HG02642 (cell line): ENCODE results near the gene SMG6.

Source experiments
- ATAC-seq: cut with Tn5 transposase; IDR thresholded peaks from one replicate; pipeline ENCODE4 v1.9.1; 2021; ENCODE audit warnings: mild to moderate bottlenecking; ENCODE audit not compliant: unreplicated experiment, poor library complexity

The SMG6 gene

GRCh38 chr17:2122641-2123302, 180.8 kb downstream of the SMG6 start:
- ATAC-seq = no peak

GRCh38 chr17:2120586-2121335, 182.8 kb downstream of the SMG6 start:
- no peak for ATAC-seq

GRCh38 chr17:2113279-2113622, 190.3 kb downstream of the SMG6 start:
- no peak for ATAC-seq

- ATAC-seq = no peak
Observed at GRCh38 chr17:2111691-2112090, 191.9 kb downstream of the SMG6 start.

GRCh38 chr17:2110436-2110835, 193.1 kb downstream of the SMG6 start:
- ATAC-seq = no peak

GRCh38 chr17:2108170-2108569, 195.4 kb downstream of the SMG6 start:
- ATAC-seq = no peak

GRCh38 chr17:2107506-2107905, 196.1 kb downstream of the SMG6 start:
- no peak for ATAC-seq

GRCh38 chr17:2107050-2107449, 196.5 kb downstream of the SMG6 start:
- ATAC-seq = no peak

GRCh38 chr17:2106308-2106955, 197.2 kb downstream of the SMG6 start:
- no peak for ATAC-seq

- no peak for ATAC-seq
Observed at GRCh38 chr17:2105663-2106062, 197.9 kb downstream of the SMG6 start.

GRCh38 chr17:2102931-2103809, 200.4 kb downstream of the SMG6 start:
- no peak for ATAC-seq

GRCh38 chr17:2101448-2102257, 201.9 kb downstream of the SMG6 start:
- ATAC-seq = no peak

- ATAC-seq = no peak
Observed at GRCh38 chr17:2095536-2095910, 208.1 kb downstream of the SMG6 start.

GRCh38 chr17:2094891-2095535, 208.6 kb downstream of the SMG6 start:
- ATAC-seq = no peak

- no peak for ATAC-seq
Observed at GRCh38 chr17:2093349-2093748, 210.2 kb downstream of the SMG6 start.

GRCh38 chr17:2092253-2092652, 211.3 kb downstream of the SMG6 start:
- ATAC-seq = no peak

GRCh38 chr17:2090804-2091534, 212.6 kb downstream of the SMG6 start:
- ATAC-seq = no peak

- ATAC-seq = no peak
Observed at GRCh38 chr17:2090210-2090641, 213.4 kb downstream of the SMG6 start.

- ATAC-seq = peak; percentile 29
Observed at GRCh38 chr17:2089021-2089422, 214.6 kb downstream of the SMG6 start.
